ENCODE results near the gene PRLR.

Gene PRLR

GRCh38 chr5:35023391-35024178 is 206.7 kb downstream of the PRLR start:
- Histone ChIP-seq H3K27me3 (ENCODE audit: control insufficient read depth in 2 of 2, insufficient read depth in 2 of 2, low read length in 2 of 2) (no peaks in the 10 kb centered on the region), H3K4me1 (ENCODE audit: control insufficient read depth in 2 of 2, insufficient read depth in 2 of 2, low read length in 2 of 2) (no peaks in the 10 kb centered on the region), H3K9ac (ENCODE audit: low read depth in 1 of 2, low read length in 2 of 2) (no peak overlapping the region), H3K4me3 (ENCODE audit: low read length in 2 of 2) (no peak overlapping the region), H3K36me3 (ENCODE audit: control insufficient read depth in 2 of 2, insufficient read depth in 2 of 2, low read length in 2 of 2) (no peaks in the 10 kb centered on the region), H3K9me3 (ENCODE audit: control insufficient read depth in 2 of 2, low read length in 2 of 2) (no peaks in the 10 kb centered on the region), H3K27ac (ENCODE audit: low read depth in 2 of 2, low read length in 2 of 2) (no peak overlapping the region)

- no peaks in the 10 kb centered on the region for H3K36me3 ChIP-seq (ENCODE audit: control insufficient read depth in 2 of 2, insufficient read depth in 2 of 2, low read length in 2 of 2)
- no peaks in the 10 kb centered on the region for H3K4me1 ChIP-seq (ENCODE audit: control insufficient read depth in 2 of 2, insufficient read depth in 2 of 2, low read length in 2 of 2)
- no peak overlapping the region for H3K27ac ChIP-seq (ENCODE audit: low read depth in 2 of 2, low read length in 2 of 2)
- no peak overlapping the region for H3K9ac ChIP-seq (ENCODE audit: low read depth in 1 of 2, low read length in 2 of 2)
- H3K27me3 ChIP-seq (ENCODE audit: control insufficient read depth in 2 of 2, insufficient read depth in 2 of 2, low read length in 2 of 2): no peaks in the 10 kb centered on the region
- no peaks in the 10 kb centered on the region for H3K9me3 ChIP-seq (ENCODE audit: control insufficient read depth in 2 of 2, low read length in 2 of 2)
- no peak overlapping the region for H3K4me3 ChIP-seq (ENCODE audit: low read length in 2 of 2)
These were observed 213.9 kb downstream of the PRLR start for GRCh38 chr5:35016174-35017051.

GRCh38 chr5:35015063-35015462 is 215.2 kb downstream of the PRLR start:
- H3K36me3 ChIP-seq (ENCODE audit: control insufficient read depth in 2 of 2, insufficient read depth in 2 of 2, low read length in 2 of 2): no peaks in the 10 kb centered on the region
- H3K27ac ChIP-seq (ENCODE audit: low read depth in 2 of 2, low read length in 2 of 2): no peak overlapping the region
- H3K9me3 ChIP-seq (ENCODE audit: control insufficient read depth in 2 of 2, low read length in 2 of 2): no peaks in the 10 kb centered on the region
- H3K4me1 ChIP-seq (ENCODE audit: control insufficient read depth in 2 of 2, insufficient read depth in 2 of 2, low read length in 2 of 2): no peaks in the 10 kb centered on the region
- H3K27me3 ChIP-seq (ENCODE audit: control insufficient read depth in 2 of 2, insufficient read depth in 2 of 2, low read length in 2 of 2): no peaks in the 10 kb centered on the region
- H3K4me3 ChIP-seq (ENCODE audit: low read length in 2 of 2): no peak overlapping the region
- H3K9ac ChIP-seq (ENCODE audit: low read depth in 1 of 2, low read length in 2 of 2): no peak overlapping the region

GRCh38 chr5:35012796-35013195 is 217.5 kb downstream of the PRLR start:
- Histone ChIP-seq H3K27me3 (ENCODE audit: control insufficient read depth in 2 of 2, insufficient read depth in 2 of 2, low read length in 2 of 2) (no peaks in the 10 kb centered on the region), H3K9me3 (ENCODE audit: control insufficient read depth in 2 of 2, low read length in 2 of 2) (no peaks in the 10 kb centered on the region), H3K4me3 (ENCODE audit: low read length in 2 of 2) (no peak overlapping the region), H3K27ac (ENCODE audit: low read depth in 2 of 2, low read length in 2 of 2) (no peak overlapping the region), H3K9ac (ENCODE audit: low read depth in 1 of 2, low read length in 2 of 2) (no peak overlapping the region), H3K4me1 (ENCODE audit: control insufficient read depth in 2 of 2, insufficient read depth in 2 of 2, low read length in 2 of 2) (no peaks in the 10 kb centered on the region), H3K36me3 (ENCODE audit: control insufficient read depth in 2 of 2, insufficient read depth in 2 of 2, low read length in 2 of 2) (no peaks in the 10 kb centered on the region)

- H3K27me3 ChIP-seq (ENCODE audit: control insufficient read depth in 2 of 2, insufficient read depth in 2 of 2, low read length in 2 of 2): no peaks in the 10 kb centered on the region
- H3K4me3 ChIP-seq (ENCODE audit: low read length in 2 of 2): no peak overlapping the region
- H3K9me3 ChIP-seq (ENCODE audit: control insufficient read depth in 2 of 2, low read length in 2 of 2): no peaks in the 10 kb centered on the region
- H3K4me1 ChIP-seq (ENCODE audit: control insufficient read depth in 2 of 2, insufficient read depth in 2 of 2, low read length in 2 of 2): no peaks in the 10 kb centered on the region
- H3K27ac ChIP-seq (ENCODE audit: low read depth in 2 of 2, low read length in 2 of 2): no peak overlapping the region
- H3K36me3 ChIP-seq (ENCODE audit: control insufficient read depth in 2 of 2, insufficient read depth in 2 of 2, low read length in 2 of 2): no peaks in the 10 kb centered on the region
- H3K9ac ChIP-seq (ENCODE audit: low read depth in 1 of 2, low read length in 2 of 2): no peak overlapping the region
These were observed 217.9 kb downstream of the PRLR start for GRCh38 chr5:35012365-35012764.

- H3K9ac ChIP-seq (ENCODE audit: low read depth in 1 of 2, low read length in 2 of 2): no peak overlapping the region
- no peaks in the 10 kb centered on the region for H3K9me3 ChIP-seq (ENCODE audit: control insufficient read depth in 2 of 2, low read length in 2 of 2)
- H3K36me3 ChIP-seq (ENCODE audit: control insufficient read depth in 2 of 2, insufficient read depth in 2 of 2, low read length in 2 of 2): no peaks in the 10 kb centered on the region
- no peaks in the 10 kb centered on the region for H3K27me3 ChIP-seq (ENCODE audit: control insufficient read depth in 2 of 2, insufficient read depth in 2 of 2, low read length in 2 of 2)
- no peak overlapping the region for H3K4me3 ChIP-seq (ENCODE audit: low read length in 2 of 2)
- H3K27ac ChIP-seq (ENCODE audit: low read depth in 2 of 2, low read length in 2 of 2): no peak overlapping the region
- no peaks in the 10 kb centered on the region for H3K4me1 ChIP-seq (ENCODE audit: control insufficient read depth in 2 of 2, insufficient read depth in 2 of 2, low read length in 2 of 2)
These were observed 219.6 kb downstream of the PRLR start for GRCh38 chr5:35010676-35011075.

GRCh38 chr5:35009657-35010056 is 220.6 kb downstream of the PRLR start:
- Histone ChIP-seq H3K4me1 (ENCODE audit: control insufficient read depth in 2 of 2, insufficient read depth in 2 of 2, low read length in 2 of 2) (no peaks in the 10 kb centered on the region), H3K27me3 (ENCODE audit: control insufficient read depth in 2 of 2, insufficient read depth in 2 of 2, low read length in 2 of 2) (no peaks in the 10 kb centered on the region), H3K36me3 (ENCODE audit: control insufficient read depth in 2 of 2, insufficient read depth in 2 of 2, low read length in 2 of 2) (no peaks in the 10 kb centered on the region), H3K9ac (ENCODE audit: low read depth in 1 of 2, low read length in 2 of 2) (no peak overlapping the region), H3K4me3 (ENCODE audit: low read length in 2 of 2) (no peak overlapping the region), H3K27ac (ENCODE audit: low read depth in 2 of 2, low read length in 2 of 2) (no peak overlapping the region), H3K9me3 (ENCODE audit: control insufficient read depth in 2 of 2, low read length in 2 of 2) (no peaks in the 10 kb centered on the region)

- Histone ChIP-seq H3K4me1 (ENCODE audit: control insufficient read depth in 2 of 2, insufficient read depth in 2 of 2, low read length in 2 of 2) (no peaks in the 10 kb centered on the region), H3K9ac (ENCODE audit: low read depth in 1 of 2, low read length in 2 of 2) (no peak overlapping the region)
These were observed 221.3 kb downstream of the PRLR start for GRCh38 chr5:35009019-35009418.

GRCh38 chr5:35004771-35005170 is 225.5 kb downstream of the PRLR start:
- H3K4me3 ChIP-seq (ENCODE audit: low read length in 2 of 2): no peak overlapping the region
- no peak overlapping the region for H3K9ac ChIP-seq (ENCODE audit: low read depth in 1 of 2, low read length in 2 of 2)
- H3K9me3 ChIP-seq (ENCODE audit: control insufficient read depth in 2 of 2, low read length in 2 of 2): no peaks in the 10 kb centered on the region
- H3K27ac ChIP-seq (ENCODE audit: low read depth in 2 of 2, low read length in 2 of 2): no peak overlapping the region
- no peaks in the 10 kb centered on the region for H3K36me3 ChIP-seq (ENCODE audit: control insufficient read depth in 2 of 2, insufficient read depth in 2 of 2, low read length in 2 of 2)
- H3K27me3 ChIP-seq (ENCODE audit: control insufficient read depth in 2 of 2, insufficient read depth in 2 of 2, low read length in 2 of 2): peaks cover 0 to 9% of the 10 kb centered on the region in 2 donors
- no peaks in the 10 kb centered on the region for H3K4me1 ChIP-seq (ENCODE audit: control insufficient read depth in 2 of 2, insufficient read depth in 2 of 2, low read length in 2 of 2)

More at GRCh38 chr5:35009019-35009418, 221.3 kb downstream of the PRLR start:
- no peaks in the 10 kb centered on the region for H3K9me3 ChIP-seq (ENCODE audit: control insufficient read depth in 2 of 2, low read length in 2 of 2)
- H3K4me3 ChIP-seq (ENCODE audit: low read length in 2 of 2): no peak overlapping the region
- no peak overlapping the region for H3K27ac ChIP-seq (ENCODE audit: low read depth in 2 of 2, low read length in 2 of 2)
- H3K36me3 ChIP-seq (ENCODE audit: control insufficient read depth in 2 of 2, insufficient read depth in 2 of 2, low read length in 2 of 2): no peaks in the 10 kb centered on the region
- peaks cover 0 to 5% of the 10 kb centered on the region in 2 donors for H3K27me3 ChIP-seq (ENCODE audit: control insufficient read depth in 2 of 2, insufficient read depth in 2 of 2, low read length in 2 of 2)

- Histone ChIP-seq H3K36me3 (ENCODE audit: control insufficient read depth in 2 of 2, insufficient read depth in 2 of 2, low read length in 2 of 2) (no peaks in the 10 kb centered on the region), H3K27me3 (ENCODE audit: control insufficient read depth in 2 of 2, insufficient read depth in 2 of 2, low read length in 2 of 2) (peaks cover 0 to 9% of the 10 kb centered on the region in 2 donors), H3K27ac (ENCODE audit: low read depth in 2 of 2, low read length in 2 of 2) (no peak overlapping the region), H3K4me1 (ENCODE audit: control insufficient read depth in 2 of 2, insufficient read depth in 2 of 2, low read length in 2 of 2) (no peaks in the 10 kb centered on the region), H3K9me3 (ENCODE audit: control insufficient read depth in 2 of 2, low read length in 2 of 2) (no peaks in the 10 kb centered on the region), H3K9ac (ENCODE audit: low read depth in 1 of 2, low read length in 2 of 2) (no peak overlapping the region), H3K4me3 (ENCODE audit: low read length in 2 of 2) (no peak overlapping the region)
These were observed 226.1 kb downstream of the PRLR start for GRCh38 chr5:35004200-35004599.

Data from mucosa of rectum (tissue), 2 donors.